ENCODE measurements around the gene TXNDC15. TPM values are rescaled to one million over a fixed set of nuclear protein-coding genes. Genes with fewer than 3 reads are reported as not detected.
"Not testable (repeated sequence)": the region's sequence is repeated elsewhere in the genome, so short reads cannot be mapped to it uniquely, and the experiment has no call there.

The TXNDC15 gene
- total RNA-seq, 1 experiment from 2014 or later = 31.3 TPM

- H3T11ph ChIP-seq (ENCODE audit: low read length) = no peak overlapping the region
- H3K18ac ChIP-seq (ENCODE audit: insufficient read length, low read depth, low read length) = peak overlapping the region; percentile 22
- H2BK20ac ChIP-seq (ENCODE audit: low read depth, low read length, poor library complexity, severe bottlenecking) = no peak overlapping the region
- peak overlapping the region; percentile 54; the same call in 1 of the 2 replicates for H3K14ac ChIP-seq (ENCODE audit: insufficient read depth, low read length)
- H3K9ac ChIP-seq (ENCODE audit: extremely low read depth, insufficient read length, low read length) = peak overlapping the region; percentile 80
- Mint-ChIP-seq H3K9me3 (no peaks in the 10 kb centered on the region), H3K4me1 (peaks cover 15 to 18% of the 10 kb centered on the region in 2 experiments), H3K27me3 (ENCODE audit: low read depth) (no peaks in the 10 kb centered on the region), H3K36me3 (ENCODE audit: insufficient read depth in 1 of 3, low read depth in 3 of 3) (peaks cover 0 to 22% (median 8%) of the 10 kb centered on the region in 3 experiments; a peak in 3 of 7 replicates), H3K27ac (peak overlapping the region; percentile 51 to 96 (median 94); a peak in 5 of 7 replicates), H3K4me3 (peak overlapping the region; percentile 83 to 88)
- no peak for DNase-seq
- no peak overlapping the region for H2AK5ac ChIP-seq (ENCODE audit: insufficient read length, low read length)
- no peak overlapping the region for H4K8ac ChIP-seq (replicated peaks; ENCODE audit: insufficient read length, low read depth, low read length)
- no peak for TF ChIP-seq CTCF (conservative IDR thresholded peaks at IDR 0.05)
- no peak overlapping the region for H2BK120ac ChIP-seq (ENCODE audit: low read depth, low read length, poor library complexity, severe bottlenecking)
- no peaks in the 10 kb centered on the region for H3K27me3 ChIP-seq (ENCODE audit: insufficient read depth, low read length)
- H3K23me2 ChIP-seq (ENCODE audit: insufficient read length, low read depth, low read length, poor library complexity, severe bottlenecking) = no peaks in the 10 kb centered on the region
- no peaks in the 10 kb centered on the region for H3K4me1 ChIP-seq (ENCODE audit: insufficient read depth, low read length)
- no peaks in the 10 kb centered on the region for H3K9me3 ChIP-seq (ENCODE audit: control insufficient read depth, low read depth, low read length)
- H2AFZ ChIP-seq (ENCODE audit: low read length) = peak overlapping the region; percentile 7
- H3K4ac ChIP-seq (ENCODE audit: low read depth, low read length) = no peak overlapping the region
- WGBS (ENCODE audit: extremely low coverage, insufficient read length, low lambda C conversion rate) = no CpG with 5 or more reads among the region's 11 CpGs
- no peak overlapping the region for H3K23ac ChIP-seq (ENCODE audit: insufficient read length, low read depth, low read length)
- peak overlapping the region; percentile 87 for H3K4me2 ChIP-seq (ENCODE audit: insufficient read depth, insufficient read length, low read length)
- H2BK12ac ChIP-seq (ENCODE audit: insufficient read length, low read depth, low read length) = no peak overlapping the region
- no peak overlapping the region for H2BK15ac ChIP-seq (ENCODE audit: low read depth, low read length)
- no peak overlapping the region for H2BK5ac ChIP-seq (ENCODE audit: insufficient read length, low read length)
- H4K91ac ChIP-seq (ENCODE audit: insufficient read length, low read depth, low read length) = no peak overlapping the region
- H4K5ac ChIP-seq (ENCODE audit: insufficient read length, low read depth, low read length) = no peak overlapping the region
- H3K56ac ChIP-seq (ENCODE audit: insufficient read length, low read depth, low read length) = no peak overlapping the region
- H3K79me1 ChIP-seq (ENCODE audit: insufficient read depth, low read depth, low read length, poor library complexity, severe bottlenecking) = no peaks in the 10 kb centered on the region
- no peak overlapping the region for H3K27ac ChIP-seq (ENCODE audit: insufficient read length, low read depth, low read length)
- no peaks in the 10 kb centered on the region for H3K79me2 ChIP-seq (ENCODE audit: insufficient read depth, low read length)
- no peaks in the 10 kb centered on the region for H4K20me1 ChIP-seq (ENCODE audit: control insufficient read depth, insufficient read depth, insufficient read length)
These were observed 27.6 kb upstream of the TXNDC15 start for GRCh38 chr5:134846641-134846960.

- not testable (repeated sequence) for H2BK20ac ChIP-seq (ENCODE audit: low read depth, low read length, poor library complexity, severe bottlenecking); H3K4me2 ChIP-seq (ENCODE audit: insufficient read depth, insufficient read length, low read length); H3K9me3 Mint-ChIP-seq; H3K23ac ChIP-seq (ENCODE audit: insufficient read length, low read depth, low read length); H3K14ac ChIP-seq (ENCODE audit: insufficient read depth, low read length); H2BK5ac ChIP-seq (ENCODE audit: insufficient read length, low read length); H3K79me2 ChIP-seq (ENCODE audit: insufficient read depth, low read length); H2AFZ ChIP-seq (ENCODE audit: low read length); H2AK5ac ChIP-seq (ENCODE audit: insufficient read length, low read length); H3K4me1 ChIP-seq (ENCODE audit: insufficient read depth, low read length); H4K5ac ChIP-seq (ENCODE audit: insufficient read length, low read depth, low read length); H3T11ph ChIP-seq (ENCODE audit: low read length); DNase-seq; H2BK12ac ChIP-seq (ENCODE audit: insufficient read length, low read depth, low read length); H3K27me3 Mint-ChIP-seq (ENCODE audit: low read depth); H2BK120ac ChIP-seq (ENCODE audit: low read depth, low read length, poor library complexity, severe bottlenecking); H4K8ac ChIP-seq (replicated peaks; ENCODE audit: insufficient read length, low read depth, low read length); H3K27me3 ChIP-seq (ENCODE audit: insufficient read depth, low read length); H4K20me1 ChIP-seq (ENCODE audit: control insufficient read depth, insufficient read depth, insufficient read length); H3K4me3 Mint-ChIP-seq; H3K9ac ChIP-seq (ENCODE audit: extremely low read depth, insufficient read length, low read length); H3K56ac ChIP-seq (ENCODE audit: insufficient read length, low read depth, low read length); H3K79me1 ChIP-seq (ENCODE audit: insufficient read depth, low read depth, low read length, poor library complexity, severe bottlenecking); H3K18ac ChIP-seq (ENCODE audit: insufficient read length, low read depth, low read length); H4K91ac ChIP-seq (ENCODE audit: insufficient read length, low read depth, low read length); H3K27ac ChIP-seq (ENCODE audit: insufficient read length, low read depth, low read length); H2BK15ac ChIP-seq (ENCODE audit: low read depth, low read length); H3K4ac ChIP-seq (ENCODE audit: low read depth, low read length); H3K23me2 ChIP-seq (ENCODE audit: insufficient read length, low read depth, low read length, poor library complexity, severe bottlenecking); H3K9me3 ChIP-seq (ENCODE audit: control insufficient read depth, low read depth, low read length)
- Mint-ChIP-seq H3K36me3 (ENCODE audit: insufficient read depth in 1 of 3, low read depth in 3 of 3) (peaks cover 0 to 31% (median 18%) of the 10 kb centered on the region in 3 experiments; a peak in 5 of 7 replicates), H3K27ac (peak overlapping the region in 1 of 3 experiments; percentile 67; a peak in 2 of 7 replicates), H3K4me1 (peaks cover 15 to 18% of the 10 kb centered on the region in 2 experiments)
- no CpG with 5 or more reads among the region's 7 CpGs for WGBS (ENCODE audit: extremely low coverage, insufficient read length, low lambda C conversion rate)
These were observed 24.7 kb upstream of the TXNDC15 start for GRCh38 chr5:134849434-134849933.
